Germinal center (tissue), 1 donor: ENCODE measurements around the gene AMN1.

ENCODE experiments used
- DNase-seq: peaks from one replicate; pipeline ENCODE4 v3.0.0; 2012; ENCODE audit warnings: mixed read lengths, low spot score

AMN1 gene

GRCh38 chr12:31631023-31631724 is 97.6 kb downstream of the AMN1 start:
- DNase-seq = no peak

- no peak for DNase-seq
These were observed 98.8 kb downstream of the AMN1 start for GRCh38 chr12:31629756-31630732.

- DNase-seq = no peak
These were observed 101.3 kb downstream of the AMN1 start for GRCh38 chr12:31627456-31628054.

- no peak for DNase-seq
These were observed 102.4 kb downstream of the AMN1 start for GRCh38 chr12:31626270-31626995.

- DNase-seq = no peak
These were observed 106.8 kb downstream of the AMN1 start for GRCh38 chr12:31622038-31622437.
